Epithelial cell of esophagus (primary cell): ENCODE results near the gene WDR62.

Experiments used
- DNase-seq: peaks from one replicate; pipeline ENCODE4 v3.0.0; 2010; ENCODE audit warnings: low read depth
- H3K4me3 ChIP-seq: 2 replicates; pipeline ENCODE4 v1.5.1; 2011; ENCODE audit warnings: mild to moderate bottlenecking, low read length, control low read depth
- CTCF ChIP-seq: IDR thresholded peaks from 2 replicates; pipeline ENCODE4 v1.5.1; 2011; ENCODE audit warnings: low read depth, mild to moderate bottlenecking, low read length, control low read depth, inconsistent platforms; ENCODE audit not compliant: insufficient read depth; ENCODE audit errors: missing control alignments

The WDR62 gene

GRCh38 chr19:36111200-36111539 lies 56.5 kb downstream of the WDR62 start:
- no peak for TF ChIP-seq CTCF
- H3K4me3 ChIP-seq = no peak overlapping the region
- no peak for DNase-seq

GRCh38 chr19:36112678-36113077 lies 58.0 kb downstream of the WDR62 start:
- no peak for TF ChIP-seq CTCF
- H3K4me3 ChIP-seq = no peak overlapping the region
- DNase-seq = no peak

- DNase-seq = no peak
- peak overlapping the region; percentile 97 for H3K4me3 ChIP-seq
- TF ChIP-seq CTCF = no peak
Observed at GRCh38 chr19:36113425-36113824, 58.7 kb downstream of the WDR62 start.

- DNase-seq = peak; percentile 51
- peak; percentile 45 for TF ChIP-seq CTCF
- H3K4me3 ChIP-seq = peak overlapping the region; percentile 97
Observed at GRCh38 chr19:36113894-36114720, 59.4 kb downstream of the WDR62 start.

- H3K4me3 ChIP-seq = peak within 1 kb of the TSS; percentile 97
- TF ChIP-seq CTCF = no peak
- peak; percentile 100 for DNase-seq
Observed at GRCh38 chr19:36114721-36115452, 60.2 kb downstream of the WDR62 start, which contains the start of gene POLR2I. Gene POLR2I (minus strand): TSS chr19:36114875. CDS start chr19:36114856, 19 bp downstream.

- no peak for DNase-seq
- H3K4me3 ChIP-seq = peak within 1 kb of the TSS; percentile 97
- TF ChIP-seq CTCF = no peak
Observed at GRCh38 chr19:36115453-36116343, 61.0 kb downstream of the WDR62 start, which contains the start of gene TBCB. Gene TBCB (plus strand): TSS chr19:36115468. CDS start chr19:36115561, 93 bp downstream.
